Body of pancreas (tissue), 4 donors: Measurements from ENCODE around the gene POGZ.

Experiments
- CTCF ChIP-seq, 7 experiments: fragments of 450-650 bp in 4 of 7; fragments of 200-600 bp in 3 of 7; sonication (generic) in 3 of 7; IDR thresholded peaks; one replicate each; pipeline ENCODE4 v1.5.1; 2016 to 2019; ENCODE audit warnings: antibody characterized with exemption in 7 of 7
- POLR2A ChIP-seq, 3 donors: fragments of 450-650 bp; IDR thresholded peaks; one replicate each; pipeline ENCODE4 v1.6.1; 2016; ENCODE audit warnings: antibody characterized with exemption in 3 of 3, mild to moderate bottlenecking in 2 of 3

- TF ChIP-seq CTCF (IDR thresholded peaks at IDR 0.05): no peak
- no peak for TF ChIP-seq POLR2A (IDR thresholded peaks at IDR 0.05)
Observed at GRCh38 chr1:151461694-151462093, 2.4 kb upstream of the POGZ start.
